D721Med (cell line): ENCODE results near the gene PDZD7.

ENCODE experiments used
- DNase-seq: peaks from one replicate; pipeline ENCODE4 v3.0.0; 2011; ENCODE audit warnings: low spot score; ENCODE audit not compliant: insufficient read length
- FAIRE-seq: peaks from 2 replicates; lab custom pipeline; 2011; peaks lifted over from hg19 to GRCh38; lab: Jason Lieb, UNC
- TF ChIP-seq, protein P1 (sequence below): IDR thresholded peaks from 2 replicates; pipeline ENCODE4 v1.5.1; 2012; ENCODE audit warnings: mild to moderate bottlenecking, control low read depth; ENCODE audit not compliant: insufficient read depth; ENCODE audit errors: missing control alignments

The PDZD7 gene

DNA sequence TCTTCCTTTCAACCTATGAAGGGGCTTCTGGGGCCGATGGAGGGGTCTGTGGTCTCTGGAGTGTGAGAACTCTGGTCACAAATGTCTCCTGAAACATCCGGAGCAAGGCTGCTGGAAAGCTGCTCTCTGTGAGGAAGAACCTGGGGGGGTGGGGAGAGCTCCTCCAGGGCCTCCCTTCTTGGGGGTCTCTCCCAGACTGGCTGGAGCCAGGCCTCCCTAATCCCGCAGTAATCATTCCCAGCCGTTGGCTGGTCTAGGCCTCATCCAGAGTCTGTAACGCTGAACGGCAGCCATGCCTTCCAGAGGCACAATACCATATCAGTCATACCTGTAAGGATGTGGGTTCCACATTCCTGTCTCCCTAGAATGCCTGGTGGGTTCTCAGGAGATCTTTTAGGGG lies 35.7 kb downstream of the PDZD7 start:
- FAIRE-seq (no peak), DNase-seq (no peak)
- TF ChIP-seq, protein P1, sequence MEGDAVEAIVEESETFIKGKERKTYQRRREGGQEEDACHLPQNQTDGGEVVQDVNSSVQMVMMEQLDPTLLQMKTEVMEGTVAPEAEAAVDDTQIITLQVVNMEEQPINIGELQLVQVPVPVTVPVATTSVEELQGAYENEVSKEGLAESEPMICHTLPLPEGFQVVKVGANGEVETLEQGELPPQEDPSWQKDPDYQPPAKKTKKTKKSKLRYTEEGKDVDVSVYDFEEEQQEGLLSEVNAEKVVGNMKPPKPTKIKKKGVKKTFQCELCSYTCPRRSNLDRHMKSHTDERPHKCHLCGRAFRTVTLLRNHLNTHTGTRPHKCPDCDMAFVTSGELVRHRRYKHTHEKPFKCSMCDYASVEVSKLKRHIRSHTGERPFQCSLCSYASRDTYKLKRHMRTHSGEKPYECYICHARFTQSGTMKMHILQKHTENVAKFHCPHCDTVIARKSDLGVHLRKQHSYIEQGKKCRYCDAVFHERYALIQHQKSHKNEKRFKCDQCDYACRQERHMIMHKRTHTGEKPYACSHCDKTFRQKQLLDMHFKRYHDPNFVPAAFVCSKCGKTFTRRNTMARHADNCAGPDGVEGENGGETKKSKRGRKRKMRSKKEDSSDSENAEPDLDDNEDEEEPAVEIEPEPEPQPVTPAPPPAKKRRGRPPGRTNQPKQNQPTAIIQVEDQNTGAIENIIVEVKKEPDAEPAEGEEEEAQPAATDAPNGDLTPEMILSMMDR: no peak

DNA sequence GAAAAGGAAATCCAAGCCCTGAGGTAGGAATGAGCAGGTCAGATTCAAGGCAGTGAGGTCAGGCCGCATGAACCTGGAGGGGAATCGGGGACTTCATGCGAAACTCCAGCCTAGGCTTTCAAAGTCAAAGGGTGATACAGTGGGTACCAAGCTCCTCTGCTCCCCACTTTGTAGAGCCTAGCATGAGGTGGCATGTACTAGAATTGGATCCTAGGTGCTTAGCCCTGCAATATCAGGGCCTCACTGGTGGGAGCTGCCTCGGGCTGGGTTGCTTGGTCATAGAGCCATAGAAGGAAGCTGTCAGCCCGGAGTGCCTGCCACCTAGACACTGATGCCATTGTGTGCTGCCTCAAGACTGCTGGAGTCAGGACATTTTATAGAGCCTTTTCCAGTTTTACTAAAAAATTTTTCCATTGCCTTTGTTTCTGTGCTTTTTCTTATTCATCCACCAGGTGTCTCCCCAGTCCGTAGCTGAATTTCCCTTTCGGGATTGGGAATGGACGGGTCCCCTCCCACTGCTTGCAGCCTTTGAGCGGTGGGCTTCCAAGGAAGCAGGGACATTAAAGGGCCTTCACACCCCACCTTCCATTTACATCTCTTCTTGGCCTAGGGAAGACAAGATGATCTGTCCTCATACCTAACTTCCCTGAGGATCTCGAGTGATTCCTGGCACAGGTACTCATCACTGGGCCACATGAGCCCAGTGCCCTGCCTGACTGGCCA lies 36.8 kb downstream of the PDZD7 start:
- TF ChIP-seq, protein P1: peak; percentile 60
- FAIRE-seq (no peak), DNase-seq (no peak)

DNA sequence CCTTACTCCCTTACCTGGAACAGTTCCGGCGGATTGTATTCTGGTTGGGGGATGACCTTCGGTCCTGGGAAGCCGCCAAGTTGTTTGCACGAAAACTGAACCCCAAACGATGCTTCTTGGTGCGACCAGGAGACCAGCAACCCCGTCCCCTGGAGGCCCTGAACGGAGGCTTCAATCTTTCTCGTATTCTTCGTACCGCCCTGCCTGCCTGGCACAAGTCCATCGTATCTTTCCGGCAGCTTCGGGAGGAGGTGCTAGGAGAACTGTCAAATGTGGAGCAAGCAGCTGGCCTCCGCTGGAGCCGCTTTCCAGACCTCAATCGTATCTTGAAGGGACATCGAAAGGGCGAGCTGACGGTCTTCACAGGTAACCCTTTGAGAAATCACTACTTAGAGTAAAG lies 41.8 kb downstream of the PDZD7 start:
- FAIRE-seq (no peak), DNase-seq (no peak)
- TF ChIP-seq, protein P1: no peak

DNA sequence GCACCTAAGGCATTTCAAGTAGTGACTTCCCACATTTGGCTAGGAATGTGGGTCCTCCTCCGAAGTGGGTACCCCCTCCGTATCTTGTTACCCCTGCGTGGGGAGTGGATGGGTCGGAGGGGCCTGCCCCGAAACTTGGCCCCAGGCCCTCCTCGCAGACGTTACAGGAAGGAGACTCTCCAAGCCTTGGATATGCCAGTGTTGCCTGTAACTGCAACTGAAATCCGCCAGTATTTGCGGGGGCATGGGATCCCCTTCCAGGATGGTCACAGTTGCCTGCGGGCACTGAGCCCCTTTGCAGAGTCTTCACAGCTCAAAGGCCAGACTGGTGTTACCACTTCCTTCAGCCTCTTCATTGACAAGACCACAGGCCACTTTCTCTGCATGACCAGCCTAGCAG lies 42.8 kb downstream of the PDZD7 start:
- TF ChIP-seq, protein P1: no peak
- FAIRE-seq: no peak
- no peak for DNase-seq

DNA sequence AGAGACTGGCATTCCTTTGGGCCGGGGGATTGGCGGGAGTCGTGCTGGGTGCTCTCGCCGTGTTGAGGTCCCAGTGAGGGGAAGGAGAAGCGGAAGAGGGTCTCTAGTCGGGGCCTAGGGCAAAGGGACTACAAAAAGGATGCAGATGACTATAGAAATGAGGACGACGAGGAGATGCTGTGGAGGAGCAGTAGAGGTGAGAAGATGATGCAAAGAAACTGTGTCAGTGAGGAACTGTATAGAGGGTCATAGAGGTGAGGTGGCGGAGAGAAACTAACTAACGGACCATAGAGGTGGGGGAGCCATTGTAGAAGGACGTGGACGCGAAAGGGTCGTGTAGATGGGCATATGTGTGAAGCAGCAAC lies 43.3 kb downstream of the PDZD7 start:
- DNase-seq: no peak
- no peak for FAIRE-seq
- TF ChIP-seq, protein P1: no peak

DNA sequence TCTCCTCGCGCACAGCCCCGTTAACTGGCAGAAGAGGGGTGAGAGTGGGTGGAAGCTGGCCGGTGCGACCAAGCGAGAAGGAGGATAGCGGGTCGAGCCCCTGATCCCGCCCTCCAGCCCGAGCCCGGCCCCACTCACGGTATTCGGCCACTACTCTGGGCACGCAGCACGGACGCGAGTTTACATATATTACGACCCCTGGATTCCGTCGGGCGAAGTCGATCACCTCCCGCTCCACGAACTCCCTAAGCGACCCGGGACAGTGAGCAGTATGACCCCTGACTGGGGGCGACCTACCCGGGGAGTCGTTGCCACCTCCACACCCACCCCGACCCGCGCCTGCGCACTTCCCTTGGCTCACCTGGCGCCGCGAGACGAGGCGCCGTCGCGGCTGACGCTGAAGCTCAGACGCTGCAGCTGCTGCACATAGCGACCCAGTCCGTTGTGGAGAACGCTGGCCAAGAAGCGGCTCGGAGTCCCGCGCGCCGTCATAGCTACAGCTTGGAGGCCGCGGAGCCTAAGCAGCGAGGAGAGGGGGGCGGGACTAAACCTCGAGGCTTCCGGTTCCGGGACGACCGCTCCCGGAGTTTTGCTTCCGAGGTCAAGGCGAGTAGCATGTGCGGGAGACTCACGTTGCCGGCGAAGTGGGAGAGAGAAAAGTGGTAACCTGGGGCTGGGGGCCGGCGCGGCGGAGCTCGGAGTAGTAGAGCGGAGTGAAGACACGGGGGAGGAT lies 43.8 kb downstream of the PDZD7 start, which contains the start of the genes MRPL43 and TWNK:
Gene MRPL43, minus strand, starts transcription at position 546 of the 733 bp plus-strand sequence. Its CDS starts 54 bp downstream, at position 492.
Gene TWNK, plus strand, starts transcription at position 592 of the 733 bp plus-strand sequence. CDS start 668 bp downstream, outside the sequence.
- FAIRE-seq (no peak), DNase-seq (peak; percentile 90)
- TF ChIP-seq, protein P1: no peak

DNA sequence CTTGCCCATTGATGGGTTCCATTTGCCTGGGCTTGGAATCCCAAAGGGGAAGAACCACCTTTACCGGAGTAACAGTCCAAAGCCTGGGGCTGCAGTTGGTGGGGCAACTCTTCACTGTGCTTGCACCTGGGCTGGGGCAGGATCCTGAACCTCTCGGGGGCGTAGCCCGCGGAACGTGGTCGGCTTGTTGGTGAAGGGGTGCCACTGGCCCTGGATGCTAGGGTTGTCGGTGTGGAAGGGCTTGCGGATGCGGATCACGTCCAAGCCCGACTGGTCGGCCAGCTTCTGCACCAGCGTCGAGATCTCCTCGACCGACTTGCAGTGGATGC lies 44.3 kb downstream of the PDZD7 start:
- TF ChIP-seq, protein P1: no peak
- DNase-seq (no peak), FAIRE-seq (no peak)
